C4-2B (cell line): ENCODE measurements around the gene TRIM69.
A peak's percentile ranks its signal among the peaks of the same experiment; 100 is the strongest.

Experiments used
- CTCF ChIP-seq: fragments of 450-650 bp; conservative IDR thresholded peaks from 2 replicates; pipeline ENCODE4 v1.5.1; 2017; ENCODE audit warnings: mild to moderate bottlenecking
- ZFX ChIP-seq: fragments of 450-650 bp; IDR thresholded peaks from 2 replicates; pipeline ENCODE4 v1.6.1; 2017

GRCh38 chr15:44711743-44712345, 24.5 kb upstream of the TRIM69 start:
- TF ChIP-seq CTCF (no peak), ZFX (peak; percentile 21; the same call in 1 of the 2 replicates)
